ENCODE data around the gene NPAS4.

The NPAS4 gene

GRCh38 chr11:66469441-66469840 is 48.6 kb downstream of the NPAS4 start:
- in situ Hi-C loops (cut with MboI; ENCODE audit: low sequenced_read_pairs): no loop called here
- Histone ChIP-seq H3K36me3 (replicated peaks) (peaks cover 19% of the 10 kb centered on the region), H3K4me3 (no peak overlapping the region), H3K9me3 (no peaks in the 10 kb centered on the region), H3K27me3 (ENCODE audit: low read depth) (no peaks in the 10 kb centered on the region), H3K4me1 (peaks cover 5% of the 10 kb centered on the region; the same call in 1 of the 2 replicates)
- DNase-seq (ENCODE audit: low spot score in 2 of 2): no peak

- DNase-seq (ENCODE audit: low spot score in 2 of 2): no peak
- Histone ChIP-seq H3K4me3 (no peak overlapping the region), H3K4me1 (peaks cover 5% of the 10 kb centered on the region; the same call in 1 of the 2 replicates), H3K9me3 (no peaks in the 10 kb centered on the region), H3K27me3 (ENCODE audit: low read depth) (no peaks in the 10 kb centered on the region), H3K36me3 (replicated peaks) (peaks cover 19% of the 10 kb centered on the region)
- in situ Hi-C loops (cut with MboI; ENCODE audit: low sequenced_read_pairs): no loop called here
These were observed 49.2 kb downstream of the NPAS4 start for GRCh38 chr11:66470015-66470414.

- H3K4me1 ChIP-seq: peaks cover 5% of the 10 kb centered on the region; the same call in 1 of the 2 replicates
- DNase-seq (ENCODE audit: low spot score in 2 of 2): no peak
- H3K27me3 ChIP-seq (ENCODE audit: low read depth): no peaks in the 10 kb centered on the region
- peaks cover 20% of the 10 kb centered on the region for H3K36me3 ChIP-seq (replicated peaks)
- in situ Hi-C loops (cut with MboI; ENCODE audit: low sequenced_read_pairs): no loop called here
- no peaks in the 10 kb centered on the region for H3K9me3 ChIP-seq
- no peak overlapping the region for H3K4me3 ChIP-seq
These were observed 50.3 kb downstream of the NPAS4 start for GRCh38 chr11:66471142-66471541.

GRCh38 chr11:66472054-66472453 is 51.2 kb downstream of the NPAS4 start:
- H3K4me1 ChIP-seq: peaks cover 5% of the 10 kb centered on the region; the same call in 1 of the 2 replicates
- no peaks in the 10 kb centered on the region for H3K27me3 ChIP-seq (ENCODE audit: low read depth)
- no peak for DNase-seq (ENCODE audit: low spot score in 2 of 2)
- peaks cover 22% of the 10 kb centered on the region for H3K36me3 ChIP-seq (replicated peaks)
- in situ Hi-C loops (cut with MboI; ENCODE audit: low sequenced_read_pairs): no loop called here
- no peak overlapping the region for H3K4me3 ChIP-seq
- no peaks in the 10 kb centered on the region for H3K9me3 ChIP-seq

GRCh38 chr11:66473167-66473566 is 52.3 kb downstream of the NPAS4 start:
- DNase-seq (ENCODE audit: low spot score in 2 of 2): no peak
- in situ Hi-C loops (cut with MboI; ENCODE audit: low sequenced_read_pairs): no loop called here
- no peak overlapping the region for H3K4me3 ChIP-seq
- no peaks in the 10 kb centered on the region for H3K27me3 ChIP-seq (ENCODE audit: low read depth)
- H3K9me3 ChIP-seq: no peaks in the 10 kb centered on the region
- H3K36me3 ChIP-seq (replicated peaks): peaks cover 22% of the 10 kb centered on the region
- no peaks in the 10 kb centered on the region for H3K4me1 ChIP-seq

- Histone ChIP-seq H3K4me1 (0 out of 2 replicates have a peak, but pooled peaks cover 3% of the 10 kb centered on the region), H3K9me3 (no peaks in the 10 kb centered on the region), H3K4me3 (no peak overlapping the region), H3K36me3 (replicated peaks) (peaks cover 21% of the 10 kb centered on the region), H3K27me3 (ENCODE audit: low read depth) (no peaks in the 10 kb centered on the region)
- in situ Hi-C loops (cut with MboI; ENCODE audit: low sequenced_read_pairs): no loop called here
- no peak for DNase-seq (ENCODE audit: low spot score in 2 of 2)
These were observed 53.0 kb downstream of the NPAS4 start for GRCh38 chr11:66473608-66474515.

- Histone ChIP-seq H3K4me1 (0 out of 2 replicates have a peak, but pooled peaks cover 7% of the 10 kb centered on the region), H3K4me3 (no peak overlapping the region), H3K9me3 (no peaks in the 10 kb centered on the region), H3K27me3 (ENCODE audit: low read depth) (no peaks in the 10 kb centered on the region), H3K36me3 (replicated peaks) (peaks cover 21% of the 10 kb centered on the region)
- no peak for DNase-seq (ENCODE audit: low spot score in 2 of 2)
- in situ Hi-C loops (cut with MboI; ENCODE audit: low sequenced_read_pairs): no loop called here
These were observed 54.7 kb downstream of the NPAS4 start for GRCh38 chr11:66475349-66476172.
